NCI-H1105 treated with DMSO at 0.1 percent for 48 hours (cell line): ENCODE measurements around the gene SLC9B1.
"Not testable (repeated sequence)": the region's sequence is repeated elsewhere in the genome, so short reads cannot be mapped to it uniquely, and the experiment has no call there.

ENCODE experiments used
- DNase-seq: peaks from one replicate; lab custom pipeline; 2025; lab: John Stamatoyannopoulos, UW

The SLC9B1 gene

DNA sequence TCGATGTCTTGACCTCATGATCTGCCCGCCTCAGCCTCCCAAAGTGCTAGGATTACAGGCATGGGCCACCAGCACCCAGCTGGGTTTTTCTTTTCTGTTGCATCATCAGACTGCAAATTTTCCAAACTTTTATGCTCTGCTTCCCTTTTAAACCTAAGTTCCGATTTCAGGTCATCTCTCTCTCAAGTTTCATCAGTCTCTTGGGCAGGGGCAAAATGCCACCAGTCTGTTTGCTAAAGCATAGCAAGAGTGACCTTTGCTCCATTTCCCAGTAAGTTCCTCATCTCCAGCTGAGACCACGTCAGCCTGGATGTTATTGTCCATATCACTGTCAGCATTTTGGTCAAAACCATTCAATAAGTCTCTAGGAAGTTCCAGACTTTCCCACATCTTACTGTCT lies 141.2 kb downstream of the SLC9B1 start:
- DNase-seq: not testable (repeated sequence)

DNA sequence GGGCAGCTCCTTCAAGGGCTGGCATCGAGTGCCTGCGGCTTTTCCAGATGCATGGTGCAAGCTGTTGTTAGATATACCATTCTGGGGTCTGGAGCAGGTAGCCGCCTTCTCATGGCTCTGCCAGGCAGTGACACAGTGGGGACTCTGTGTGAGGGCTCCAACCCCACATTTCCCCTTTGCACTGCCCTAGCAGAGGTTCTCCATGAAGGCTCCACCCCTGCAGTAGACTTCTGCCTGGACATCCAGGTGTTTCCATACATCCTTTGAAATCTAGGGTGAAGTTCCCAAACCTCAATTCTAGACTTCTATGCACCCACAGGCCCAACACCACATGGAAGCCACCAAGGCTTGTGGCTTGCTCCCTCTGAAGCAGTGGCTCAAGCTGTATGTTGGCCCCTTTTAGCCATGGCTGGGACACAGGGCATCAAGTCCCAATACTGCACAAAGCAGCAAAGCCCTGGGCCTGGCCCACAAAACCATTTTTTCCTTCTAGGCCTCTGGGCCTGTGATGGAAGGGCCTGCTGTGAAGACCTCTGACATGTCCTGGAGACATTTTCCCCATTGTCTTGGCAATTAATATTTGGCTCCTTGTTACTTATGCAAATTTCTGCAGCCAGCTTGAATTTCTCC lies 141.9 kb downstream of the SLC9B1 start:
- not testable (repeated sequence) for DNase-seq

DNA sequence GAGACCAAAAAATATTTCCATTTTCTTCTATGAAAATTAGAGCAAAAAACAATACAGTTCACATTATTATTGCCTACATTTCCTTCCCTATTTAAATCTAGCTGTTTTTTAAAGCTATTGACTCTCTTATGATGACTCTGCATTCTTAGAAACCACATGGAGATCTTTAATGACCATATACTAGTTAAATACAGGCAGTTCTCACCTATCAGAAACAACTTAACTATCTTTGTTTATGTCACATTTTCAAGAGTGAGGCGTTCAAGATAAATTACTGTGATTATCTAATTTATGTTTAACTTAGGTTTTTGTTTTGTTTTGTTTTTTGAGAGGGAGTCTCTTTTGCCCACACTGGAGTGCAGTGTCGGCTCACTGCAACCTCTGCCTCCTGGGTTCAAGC lies 147.7 kb downstream of the SLC9B1 start:
- DNase-seq: no peak

DNA sequence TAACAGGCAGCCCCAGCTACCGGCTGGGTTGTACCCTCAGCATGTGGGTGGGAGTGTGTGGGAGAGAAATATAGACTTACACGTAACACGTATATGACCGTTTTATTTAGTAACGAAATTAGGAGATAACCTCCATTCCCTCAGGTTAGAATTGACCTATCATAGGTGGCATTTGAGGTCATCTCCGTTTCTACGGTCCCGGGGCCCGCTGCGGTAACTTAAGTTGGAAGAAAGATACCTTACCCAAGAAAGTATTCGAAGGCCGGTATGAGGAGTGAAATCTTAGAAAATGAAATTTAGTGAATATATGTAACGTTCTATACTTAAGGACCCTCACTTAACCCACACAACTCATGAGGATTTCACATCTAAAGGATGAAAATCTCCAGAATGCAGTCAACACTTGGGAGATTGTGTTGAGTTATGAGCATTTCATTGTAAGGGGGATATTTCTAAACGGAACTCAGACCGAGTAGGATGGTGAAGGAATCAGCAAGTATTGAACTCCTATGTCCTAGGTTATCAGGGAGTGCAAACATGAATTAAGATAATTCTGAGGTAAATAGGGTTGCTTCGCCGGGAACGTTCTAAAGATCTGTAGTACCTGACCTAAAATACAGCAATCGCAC lies 149.8 kb downstream of the SLC9B1 start:
- no peak for DNase-seq

DNA sequence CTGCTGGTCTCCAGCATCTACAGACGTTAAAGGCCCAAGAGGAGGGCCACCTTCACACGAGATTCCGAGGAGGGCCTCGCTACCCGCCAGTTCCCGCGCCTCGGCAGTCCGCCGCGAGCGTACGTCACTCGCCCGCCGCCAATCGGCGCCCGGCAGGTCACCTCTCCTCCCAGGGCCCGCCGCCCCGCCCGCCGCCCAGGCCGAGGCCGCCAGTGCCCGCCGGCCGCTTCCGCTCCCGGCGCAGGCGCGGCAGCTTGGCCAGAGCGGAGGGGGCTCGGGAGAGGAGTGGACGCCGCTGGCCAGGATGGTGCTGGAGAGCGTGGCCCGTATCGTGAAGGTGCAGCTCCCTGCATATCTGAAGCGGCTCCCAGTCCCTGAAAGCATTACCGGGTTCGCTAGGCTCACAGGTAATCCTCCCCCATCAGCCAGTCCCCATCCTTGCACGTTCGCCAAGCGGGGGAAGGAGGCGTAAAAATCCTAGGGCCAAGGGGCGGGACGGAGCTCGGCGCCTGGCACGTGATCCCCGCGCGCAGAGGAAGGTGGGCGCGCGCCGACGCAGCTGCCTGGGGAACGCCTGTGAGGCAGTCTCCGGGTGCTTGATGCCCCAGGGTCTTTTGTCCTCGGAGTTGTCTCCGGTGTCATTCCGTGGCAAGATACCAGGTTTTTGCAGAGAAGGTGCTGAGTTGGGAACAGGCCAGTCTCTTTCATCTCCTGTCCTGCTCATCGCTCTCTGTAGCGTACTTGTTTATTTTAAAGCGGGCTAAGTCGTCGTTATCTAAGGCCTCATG lies 150.5 kb downstream of the SLC9B1 start, which contains the start of gene CISD2:
Gene CISD2 (plus strand): TSS at position 212 of the 788 bp plus-strand sequence. CDS start 93 bp downstream, at position 305.
- DNase-seq: peak; percentile 82

DNA sequence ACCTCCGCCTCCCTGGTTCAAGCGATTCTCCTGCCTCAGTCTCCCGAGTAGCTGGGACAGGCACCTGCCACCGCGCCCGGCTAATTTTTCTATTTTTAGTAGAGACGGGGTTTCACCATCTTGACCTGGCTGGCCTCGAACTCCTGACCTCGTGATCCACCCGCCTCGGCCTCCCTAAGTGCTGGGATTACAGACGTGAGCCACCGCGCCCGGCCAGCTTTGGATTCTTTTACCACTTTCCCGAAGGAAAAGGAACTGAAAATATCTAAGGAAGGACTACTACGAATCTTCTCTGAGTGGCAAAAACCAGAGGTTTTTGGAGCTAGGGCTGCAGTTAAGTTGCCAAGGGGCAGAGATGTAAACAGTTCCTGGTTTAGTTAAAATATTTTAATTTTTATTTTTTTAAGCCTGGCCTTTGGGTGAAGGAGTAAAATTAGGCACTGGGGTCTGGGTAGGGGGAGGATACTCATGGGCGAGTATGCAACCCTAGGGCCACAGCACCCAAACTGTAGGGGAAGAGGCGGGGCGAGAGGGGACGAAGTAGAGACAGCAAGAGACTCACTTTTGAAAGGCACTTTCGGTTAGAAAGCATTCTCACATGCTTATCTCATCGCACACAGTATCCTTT lies 151.2 kb downstream of the SLC9B1 start:
- DNase-seq: no peak

DNA sequence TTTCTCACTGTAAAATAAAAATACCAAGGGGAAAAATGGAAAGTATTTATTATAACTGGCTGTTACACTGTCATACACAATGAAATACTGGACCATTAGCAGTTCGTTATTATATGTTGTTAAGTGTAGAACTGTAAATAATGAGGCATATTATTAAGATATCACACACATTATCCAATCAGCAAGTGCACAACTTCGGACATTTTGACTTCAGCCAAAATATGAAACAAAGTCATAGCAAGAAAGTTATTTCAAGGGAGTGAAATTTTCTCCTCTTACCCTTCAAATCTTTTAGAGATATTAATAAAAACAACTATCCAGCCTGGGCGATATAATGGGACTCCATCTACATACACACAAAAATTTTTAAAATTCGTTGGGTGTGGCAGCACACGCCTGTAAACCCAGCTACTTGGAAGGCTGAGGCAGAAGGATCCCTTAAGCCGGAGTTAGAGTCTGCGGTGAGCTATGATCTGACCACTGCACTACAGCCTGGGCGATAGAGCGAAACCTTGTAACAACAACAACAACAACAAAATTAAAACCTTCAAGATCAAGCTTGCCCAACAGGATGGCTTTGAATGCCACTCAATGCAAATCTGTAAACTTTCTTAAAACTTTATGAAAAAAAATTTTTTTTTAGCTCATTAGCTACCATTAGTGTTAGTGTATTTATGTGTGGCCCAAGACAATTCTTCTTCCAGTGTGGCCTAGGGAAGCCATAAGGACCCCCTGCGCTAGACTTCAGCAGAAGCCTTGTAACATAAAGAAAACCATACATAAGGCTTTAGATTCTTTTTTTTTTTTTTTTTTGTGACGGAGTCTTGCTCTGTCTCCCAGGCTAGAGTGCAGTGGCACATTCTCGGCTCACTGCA lies 152.0 kb downstream of the SLC9B1 start:
- no peak for DNase-seq

DNA sequence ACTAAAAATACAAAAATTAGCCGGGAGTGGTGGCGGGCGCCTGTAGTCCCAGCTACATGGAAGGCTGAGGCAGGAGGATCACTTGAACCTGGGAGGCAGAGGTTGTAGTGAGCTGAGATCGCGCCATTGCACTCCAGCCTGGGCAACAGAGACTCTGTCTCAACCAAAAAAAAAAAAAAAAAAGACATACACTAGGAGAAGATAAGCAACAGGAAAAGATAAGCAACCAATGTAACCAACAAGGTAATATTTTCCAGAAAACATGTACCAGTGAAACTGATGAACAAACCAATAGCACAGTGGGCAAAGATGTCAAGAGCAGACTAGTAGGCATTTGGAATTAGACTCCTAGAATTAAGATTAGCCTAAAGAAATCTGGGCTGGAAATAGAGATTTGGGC lies 154.2 kb downstream of the SLC9B1 start:
- not testable (repeated sequence) for DNase-seq

DNA sequence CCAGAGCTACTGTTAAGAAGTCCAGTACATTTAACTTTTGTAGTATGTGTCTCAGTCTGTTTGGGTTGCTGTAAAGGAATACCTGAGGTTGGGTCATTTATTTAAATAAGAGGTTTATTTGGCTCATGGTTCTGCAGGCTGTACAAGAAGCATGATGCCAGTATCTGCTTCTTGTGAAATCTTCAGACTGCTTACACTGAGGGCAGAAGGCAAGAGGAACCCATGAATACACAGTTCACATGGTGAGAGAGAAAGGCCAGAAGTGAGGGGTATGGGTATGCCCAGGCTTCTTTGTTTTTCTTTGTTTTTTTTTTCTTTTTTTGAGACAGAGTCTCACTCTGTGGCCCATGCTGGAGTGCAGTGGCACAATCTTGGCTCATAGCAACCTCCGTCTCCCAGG lies 156.8 kb downstream of the SLC9B1 start:
- no peak for DNase-seq

DNA sequence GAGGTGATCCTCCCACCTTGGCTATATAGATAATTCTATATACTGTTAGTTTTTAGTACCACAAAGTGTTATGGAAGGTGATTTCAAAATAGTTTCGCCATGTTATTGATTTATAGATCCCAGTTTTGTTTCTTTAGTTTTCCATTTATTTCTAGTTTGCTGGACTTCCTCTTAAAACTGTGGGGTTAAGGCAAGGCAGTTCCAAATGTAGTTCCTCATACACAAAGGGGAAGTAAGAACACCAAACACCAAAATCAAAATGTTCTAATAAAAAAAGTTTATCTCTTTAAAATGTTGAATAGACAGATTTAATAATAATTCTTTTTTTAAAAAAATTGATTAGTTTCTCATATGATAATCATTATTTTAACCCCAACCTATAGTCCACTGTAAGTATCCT lies 157.5 kb downstream of the SLC9B1 start:
- DNase-seq: no peak

DNA sequence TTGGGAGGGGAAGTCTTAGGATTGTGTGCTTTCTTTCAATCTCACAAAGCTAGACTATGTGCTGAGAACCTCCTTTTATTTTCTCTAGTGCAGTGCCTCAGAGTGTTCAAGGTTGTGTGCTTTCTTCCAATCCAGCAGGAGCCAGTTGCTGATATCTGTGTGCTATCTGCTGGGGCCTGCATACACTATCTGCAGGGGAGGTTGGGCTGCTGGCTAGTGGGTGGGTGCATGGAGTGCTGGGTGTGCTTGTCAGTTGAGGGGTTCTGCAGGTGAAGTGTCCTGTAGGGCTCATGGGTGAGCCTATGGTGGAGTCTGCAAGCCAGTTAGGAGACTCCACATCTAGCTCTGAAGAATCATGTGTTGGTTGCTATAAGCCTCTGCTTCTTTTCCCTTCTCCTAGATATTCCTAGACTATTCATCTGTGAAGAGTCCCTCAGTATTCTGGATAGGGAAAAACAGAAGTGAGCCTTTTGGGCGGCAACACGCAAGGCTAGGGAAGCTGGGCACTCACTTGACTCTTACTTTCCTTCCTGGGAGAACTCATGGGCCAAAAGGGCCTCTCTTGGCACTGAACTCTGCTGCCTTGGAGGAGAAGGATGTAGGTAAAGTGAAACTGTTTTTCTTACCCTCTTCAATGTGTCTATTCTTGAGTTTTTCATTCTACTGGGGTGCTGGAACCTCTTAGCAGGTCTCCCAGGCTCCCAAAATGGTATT lies 158.7 kb downstream of the SLC9B1 start:
- DNase-seq: no peak

DNA sequence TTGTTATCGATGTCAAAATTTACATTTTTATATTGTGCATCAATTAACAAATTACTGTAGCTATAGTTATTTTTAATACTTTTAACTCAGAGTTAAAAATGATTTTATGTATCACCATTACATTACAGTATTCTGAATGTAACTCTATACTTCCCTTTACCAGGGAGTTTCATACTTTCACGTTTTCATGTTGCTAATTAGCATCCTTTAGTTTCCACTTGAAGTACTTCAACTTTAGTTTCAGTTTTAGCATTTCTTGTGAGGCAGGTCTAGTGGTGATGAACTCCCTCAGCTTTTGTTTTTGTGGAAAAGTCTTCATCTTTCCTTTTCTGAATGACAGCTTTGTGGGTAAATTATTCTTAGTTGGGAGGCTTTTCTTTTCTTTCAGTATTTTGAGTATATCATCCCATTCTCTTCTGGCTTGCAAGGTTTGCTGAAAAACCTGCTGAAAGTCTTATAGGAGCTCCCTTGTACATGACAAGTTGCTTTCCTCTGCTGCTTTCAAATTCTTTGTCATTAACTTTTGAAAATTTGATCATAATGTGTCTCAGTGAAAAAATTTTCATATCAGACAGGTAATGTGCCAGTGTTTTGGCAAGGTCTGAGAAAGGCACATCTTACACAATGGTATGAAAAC lies 160.6 kb downstream of the SLC9B1 start:
- DNase-seq: no peak
